HG03469 (cell line): ENCODE results near the gene ALDH3B1.

Source experiments
- ATAC-seq: cut with Tn5 transposase; IDR thresholded peaks from one replicate; pipeline ENCODE4 v1.9.1; 2021; ENCODE audit warnings: mild to moderate bottlenecking, moderate library complexity, moderate number of reproducible peaks; ENCODE audit not compliant: unreplicated experiment

The ALDH3B1 gene

DNA sequence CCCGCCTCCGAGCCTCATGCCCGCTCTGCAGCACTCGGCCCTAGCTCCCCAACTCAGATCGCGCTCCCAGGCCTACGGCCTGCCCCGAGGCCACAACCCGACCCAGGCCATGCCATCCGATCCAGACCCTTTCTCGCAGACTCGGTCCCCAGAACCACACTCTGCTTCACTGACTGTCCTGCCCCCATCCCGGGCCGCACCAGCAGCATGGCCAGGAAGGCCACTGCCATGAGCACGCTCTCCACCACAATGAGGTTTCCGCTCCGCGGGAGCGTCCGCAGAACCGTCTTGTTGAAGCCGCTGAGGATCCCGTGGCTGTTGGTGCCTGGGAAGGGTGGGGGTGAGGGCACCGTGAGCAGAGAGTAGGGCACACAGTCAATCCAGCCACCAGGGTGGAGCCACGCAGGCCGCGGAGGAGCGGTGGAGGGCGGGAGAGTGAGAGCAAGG, 12.6 kb upstream of the ALDH3B1 start:
- no peak for ATAC-seq

DNA sequence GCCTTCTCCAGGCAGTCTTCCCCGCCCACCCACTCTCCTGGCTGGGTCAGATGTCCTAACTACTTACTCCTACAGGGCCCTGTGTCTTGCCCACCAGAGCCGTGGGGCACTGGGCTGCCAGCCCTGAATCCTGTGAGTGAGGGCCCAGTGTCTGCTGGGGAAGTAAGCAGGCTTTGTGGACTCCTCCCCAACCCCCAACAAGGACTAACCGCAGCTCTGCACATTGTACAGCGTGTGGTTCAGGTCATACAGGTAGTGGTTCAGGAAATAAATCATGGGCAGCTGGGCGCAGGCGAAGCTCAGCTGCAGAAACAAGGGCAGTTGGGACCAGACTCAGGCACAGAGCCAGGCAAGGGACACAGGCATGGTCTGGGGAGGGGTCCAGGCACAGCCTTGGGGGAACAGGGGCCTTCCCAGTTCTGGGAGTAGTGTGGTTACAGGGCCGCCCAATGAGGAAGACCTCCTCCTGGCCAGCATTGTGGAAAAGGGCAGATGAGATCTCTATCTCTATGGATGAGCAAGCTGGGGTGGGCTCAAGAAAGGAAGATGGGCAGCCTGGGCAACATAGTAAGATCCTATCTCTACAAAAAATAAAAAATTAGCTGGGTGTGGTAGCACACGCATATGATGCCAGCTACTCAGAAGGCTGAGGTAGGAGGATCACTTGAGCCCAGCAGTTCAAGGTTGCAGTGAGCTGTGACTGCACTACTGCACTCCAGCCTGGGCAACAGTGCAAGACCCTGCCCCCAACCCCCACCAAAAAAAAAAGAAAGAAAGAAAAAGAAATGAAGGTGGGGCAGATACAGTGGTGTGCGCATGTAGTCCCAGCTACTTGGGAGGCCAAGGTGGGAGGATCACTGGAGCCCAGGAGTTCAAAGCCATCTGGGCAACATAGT, 11.7 kb upstream of the ALDH3B1 start:
- no peak for ATAC-seq

DNA sequence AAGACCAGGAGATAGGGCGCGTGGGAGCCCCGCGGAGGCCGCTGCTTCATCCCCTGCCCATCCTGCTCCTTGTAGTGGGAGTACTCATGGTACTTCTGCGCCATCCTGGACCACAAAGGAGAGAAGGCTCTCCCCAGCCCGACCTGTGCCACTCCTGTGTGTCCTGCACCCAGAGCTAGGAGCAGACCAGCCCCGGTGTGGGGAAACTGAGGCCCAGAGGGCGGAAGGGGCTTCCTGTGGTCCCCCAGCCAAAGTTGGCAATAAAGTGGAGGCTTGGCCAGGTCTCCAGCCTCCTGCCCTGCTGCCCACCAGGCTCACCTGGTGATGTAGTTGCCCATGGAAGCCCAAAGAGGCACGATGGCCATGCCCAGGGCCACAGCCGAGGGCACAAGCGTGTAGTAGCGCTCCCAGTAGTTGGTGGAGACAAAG, 10.9 kb upstream of the ALDH3B1 start:
- ATAC-seq: no peak

DNA sequence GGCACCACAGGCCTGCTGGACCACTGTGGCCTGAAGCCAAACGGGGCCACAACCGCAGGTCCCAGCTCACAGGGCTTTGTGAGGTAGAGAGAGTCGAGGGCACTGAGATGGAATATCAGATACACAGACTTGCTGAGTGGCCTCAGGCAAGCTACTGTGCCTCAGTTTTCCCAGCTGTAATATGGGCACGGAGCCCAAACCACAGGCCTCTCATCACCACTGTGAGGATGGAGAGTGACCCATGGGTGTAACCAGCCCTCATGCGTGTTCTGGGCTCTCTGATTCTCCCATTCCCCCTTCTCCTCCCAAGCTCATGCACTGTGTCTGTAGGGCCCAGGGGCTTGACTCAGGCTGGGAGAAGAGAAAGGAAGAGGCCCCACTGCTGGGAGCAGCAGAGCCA, 10.4 kb upstream of the ALDH3B1 start:
- no peak for ATAC-seq

DNA sequence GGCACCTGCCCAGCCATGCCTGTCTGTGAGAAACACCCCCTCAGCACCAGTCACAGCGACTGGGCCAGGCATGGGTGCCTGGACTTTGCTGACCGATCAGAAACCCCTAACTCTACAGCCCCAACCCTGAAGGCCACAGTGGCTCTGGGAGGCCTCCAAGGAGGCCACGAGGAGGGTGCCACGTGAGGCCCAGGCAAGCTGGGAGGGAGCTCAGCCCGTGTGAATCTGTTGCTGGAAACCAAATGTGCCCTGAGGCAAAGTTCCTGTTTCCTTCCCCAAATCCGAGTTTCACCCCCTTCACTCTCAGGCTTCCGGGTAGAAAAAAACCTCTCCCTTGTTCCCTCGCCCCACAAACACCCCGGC, 7.6 kb upstream of the ALDH3B1 start:
- ATAC-seq: no peak

DNA sequence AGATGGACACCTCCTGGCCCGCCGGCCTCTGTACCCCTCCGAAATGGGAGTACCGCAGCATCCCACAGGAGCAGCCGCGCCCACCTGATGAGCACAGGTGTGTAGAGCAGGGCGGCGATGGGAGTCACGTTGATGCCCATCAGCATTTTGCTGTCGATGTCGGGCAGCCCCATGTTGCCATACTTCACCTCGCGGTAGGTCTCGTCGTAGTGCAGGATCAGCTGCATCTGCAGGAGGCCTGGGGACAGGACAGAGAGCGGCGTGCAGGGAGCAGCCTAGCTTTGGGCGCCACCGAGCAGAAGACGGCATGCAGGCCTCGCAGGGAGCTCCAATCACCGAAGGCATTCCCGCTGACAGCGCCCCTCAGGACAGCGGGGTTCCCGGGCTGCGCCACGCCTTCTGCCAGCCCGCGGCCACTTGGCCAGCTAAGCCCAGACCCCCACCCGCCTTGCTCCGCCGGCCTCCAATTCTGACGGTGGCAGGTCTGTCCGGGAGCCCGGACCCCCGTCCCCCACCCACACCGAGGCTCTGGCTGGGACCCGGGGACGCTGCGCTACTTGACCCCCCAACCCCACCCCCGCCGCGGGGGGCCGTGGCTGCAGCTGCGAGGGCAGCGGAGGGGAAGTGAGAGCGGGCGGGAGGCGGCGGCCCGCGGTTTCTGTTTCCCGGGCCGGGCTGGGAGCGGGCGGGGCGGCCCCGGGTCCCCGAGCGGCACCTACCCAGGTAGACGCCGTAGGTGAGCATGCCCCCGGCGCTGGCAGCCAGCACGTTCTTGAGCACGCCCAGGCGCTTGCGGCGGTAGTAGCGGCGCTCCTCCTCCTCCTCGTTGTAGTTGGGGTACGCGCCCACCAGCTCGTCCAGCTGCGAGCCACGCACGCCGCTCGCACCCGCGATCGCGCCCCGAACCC, 6.9 kb upstream of the ALDH3B1 start:
- ATAC-seq: no peak

DNA sequence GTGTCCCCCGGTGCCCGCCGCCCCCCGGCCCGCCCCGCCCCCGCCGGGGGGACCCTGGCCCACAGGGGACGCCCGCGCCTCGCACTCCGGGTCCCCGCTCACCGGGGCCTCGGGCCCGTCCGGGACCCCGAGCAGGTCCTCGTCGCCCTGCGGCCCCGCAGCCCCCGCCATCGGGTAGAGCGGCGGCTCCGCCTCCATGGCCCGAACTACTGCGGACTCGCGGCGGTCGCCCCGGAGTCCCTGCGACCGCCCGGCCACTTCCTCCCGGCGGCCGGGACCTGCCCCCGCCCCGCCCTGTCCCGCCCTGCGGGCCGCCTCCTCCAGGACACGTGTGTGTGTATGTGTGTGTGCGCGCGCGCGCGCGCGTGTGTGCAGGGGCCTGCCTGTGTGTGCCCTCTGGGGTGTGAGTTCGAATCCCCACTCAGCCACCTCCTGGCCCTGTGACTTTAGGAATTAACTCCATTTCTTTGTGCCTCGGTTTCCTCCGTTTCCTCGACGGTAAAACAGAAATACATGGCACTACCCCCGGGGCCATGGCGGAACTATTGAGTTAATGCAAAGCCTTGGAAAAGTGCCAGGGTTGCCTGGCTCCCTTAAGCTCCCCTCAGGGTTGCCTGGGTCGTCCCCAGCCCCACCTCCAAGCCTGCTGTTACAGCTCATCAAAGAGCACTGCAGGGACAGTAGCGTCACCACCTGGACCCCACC, 6.1 kb upstream of the ALDH3B1 start, which contains the start of gene UNC93B1:
TSS of gene UNC93B1 (minus strand) at position 252 of the 705 bp plus-strand sequence. CDS start at position 198, 54 bp downstream.
- no peak for ATAC-seq

DNA sequence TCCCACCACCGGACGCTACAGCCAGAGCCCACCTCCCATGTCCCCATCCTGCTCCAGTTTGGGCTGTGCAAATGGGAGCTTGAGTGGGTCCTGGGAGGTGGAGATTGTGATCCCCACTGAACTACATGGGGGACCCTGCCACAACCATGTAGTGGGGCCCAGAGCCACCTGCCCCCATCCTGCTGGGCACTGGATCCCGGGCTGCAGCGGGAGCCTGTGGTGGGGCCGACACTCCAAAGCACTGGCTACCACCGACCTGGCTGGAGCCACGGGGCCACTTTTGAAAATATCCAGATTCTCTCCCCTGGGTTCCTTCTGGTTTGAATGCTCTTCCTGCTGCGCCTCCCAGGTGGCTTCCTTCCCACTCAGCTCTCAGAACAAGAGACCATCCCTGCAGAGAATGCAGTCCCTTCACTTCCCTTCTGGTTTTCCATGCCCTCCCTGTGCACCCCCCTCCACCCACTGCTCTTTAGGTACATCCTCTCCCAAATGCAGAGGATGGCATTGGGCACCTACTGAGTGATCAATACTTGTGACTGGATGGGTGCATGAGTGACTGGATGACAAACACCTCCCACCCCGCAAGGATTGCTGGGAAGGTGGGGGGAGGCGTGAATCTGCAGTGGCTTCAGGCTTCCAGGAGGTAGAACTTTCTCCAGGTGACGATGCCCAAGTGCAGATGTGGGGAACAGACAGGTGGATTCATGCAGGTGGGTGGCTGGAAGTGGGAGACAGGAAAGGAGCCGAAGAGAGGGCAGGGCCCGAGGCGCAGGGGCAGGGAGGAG, 5.4 kb upstream of the ALDH3B1 start:
- ATAC-seq: no peak

DNA sequence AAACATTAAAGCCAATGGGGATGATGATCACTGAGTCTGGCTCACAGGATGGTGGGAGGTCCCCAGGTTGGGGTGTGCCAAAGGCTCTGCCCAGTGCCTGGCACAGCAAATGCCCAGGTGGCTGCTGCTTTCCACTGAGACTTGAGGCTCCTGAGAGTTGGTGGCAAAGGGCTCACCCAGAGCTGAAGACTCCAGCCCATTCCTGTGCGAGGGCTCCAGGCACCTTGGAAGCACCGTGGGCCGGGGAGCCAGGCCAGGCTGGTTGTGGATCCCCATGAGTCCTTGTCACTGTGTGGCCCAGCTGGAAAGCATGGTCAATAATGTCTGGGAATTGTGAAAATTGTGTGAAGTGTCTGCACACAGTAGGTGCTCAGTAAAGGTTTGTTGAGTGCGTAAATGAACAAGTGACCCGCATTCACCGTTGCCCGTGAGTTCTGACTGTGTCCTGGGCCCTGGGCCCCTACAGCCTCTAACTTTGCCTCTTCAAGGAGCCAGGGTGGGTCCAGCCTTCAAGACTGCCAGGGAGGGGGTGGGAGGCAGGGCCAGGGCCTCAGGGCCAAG, 3.4 kb upstream of the ALDH3B1 start:
- no peak for ATAC-seq

DNA sequence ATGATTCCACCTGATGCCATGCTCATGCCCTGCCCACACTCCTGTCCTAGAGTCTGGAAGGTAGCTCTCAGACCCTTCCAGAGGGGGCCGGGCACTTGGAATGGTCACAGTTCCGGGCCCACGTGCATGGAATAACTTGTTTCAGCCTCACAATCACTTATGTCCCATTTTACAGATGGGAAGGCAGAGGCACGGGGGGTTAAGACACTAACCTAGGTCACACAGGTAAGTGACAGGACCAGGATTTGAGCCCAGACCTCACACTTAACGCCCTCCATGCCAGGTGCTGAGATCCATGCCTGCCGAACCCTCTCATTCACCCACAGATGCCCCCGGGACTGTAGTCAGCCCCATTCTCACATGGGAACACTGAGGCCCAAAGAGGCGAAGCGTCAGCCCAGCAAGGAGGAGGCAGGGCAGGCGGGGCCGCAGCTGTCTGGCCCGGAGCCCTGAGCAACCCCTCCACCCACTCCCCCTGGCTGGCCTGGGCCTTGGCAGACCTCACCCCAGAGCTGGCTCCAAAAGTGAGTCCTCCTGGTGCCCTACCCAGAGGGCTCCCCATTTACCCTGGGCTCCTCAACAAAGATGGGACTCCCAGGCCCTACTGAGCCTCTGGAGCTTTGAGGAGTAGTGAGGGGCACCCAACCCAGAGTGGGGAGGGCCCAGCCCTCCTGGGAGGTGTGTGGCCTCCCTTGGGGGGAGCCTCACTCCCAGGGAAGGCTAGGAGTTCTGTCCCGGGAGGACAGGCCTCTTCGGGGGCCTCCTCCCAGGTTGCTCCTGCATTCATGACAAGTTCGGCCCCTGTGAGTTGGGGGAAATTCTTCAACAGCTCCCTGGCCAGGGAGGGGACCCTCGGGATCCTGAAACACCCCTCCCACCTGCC, 2.4 kb upstream of the ALDH3B1 start:
- no peak for ATAC-seq

DNA sequence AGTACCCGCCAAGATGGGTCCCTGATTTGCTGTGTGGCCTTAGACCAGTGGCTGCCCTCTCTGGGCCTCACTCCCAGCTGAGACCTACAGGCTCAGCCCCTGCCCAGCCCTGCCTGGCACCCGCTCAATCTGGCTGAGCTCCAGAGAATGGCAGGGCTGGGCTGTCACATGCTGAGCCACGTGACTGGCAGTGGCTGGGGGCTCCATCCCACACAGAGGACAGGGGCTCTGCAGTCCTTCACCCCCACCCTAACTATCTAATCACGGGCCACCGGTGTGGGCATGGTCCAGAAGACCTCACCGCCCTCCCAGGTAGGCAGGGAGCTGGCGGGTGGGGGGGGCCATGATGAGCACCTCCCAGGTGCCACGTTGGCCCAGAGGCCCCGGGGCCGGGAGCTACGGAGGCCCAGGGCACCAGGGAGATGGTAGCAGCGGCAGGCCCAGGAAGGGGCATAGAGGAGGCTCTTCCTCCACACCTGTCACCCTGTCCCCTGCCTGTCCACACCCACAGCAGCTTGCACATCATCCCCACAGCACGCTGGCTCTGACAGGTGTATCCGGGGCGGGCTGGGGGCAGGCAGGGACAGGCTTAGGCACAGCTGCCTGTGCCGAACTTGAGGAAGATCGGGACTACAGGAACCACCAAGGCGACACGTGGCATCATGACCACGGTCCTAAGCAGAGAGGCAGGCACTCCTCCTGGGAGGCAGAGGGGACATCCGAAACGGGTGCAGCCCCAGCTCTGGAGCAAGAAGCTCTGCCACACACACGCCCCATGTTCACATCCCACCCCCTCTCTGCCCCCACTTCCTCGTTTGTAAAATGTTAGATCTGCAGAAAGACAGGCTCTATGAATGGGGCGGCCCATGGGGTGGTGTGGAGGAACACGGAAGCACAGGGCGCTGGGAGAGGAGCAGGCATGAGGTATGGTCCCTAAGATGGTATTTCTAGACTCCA, 1.5 kb upstream of the ALDH3B1 start:
- no peak for ATAC-seq

DNA sequence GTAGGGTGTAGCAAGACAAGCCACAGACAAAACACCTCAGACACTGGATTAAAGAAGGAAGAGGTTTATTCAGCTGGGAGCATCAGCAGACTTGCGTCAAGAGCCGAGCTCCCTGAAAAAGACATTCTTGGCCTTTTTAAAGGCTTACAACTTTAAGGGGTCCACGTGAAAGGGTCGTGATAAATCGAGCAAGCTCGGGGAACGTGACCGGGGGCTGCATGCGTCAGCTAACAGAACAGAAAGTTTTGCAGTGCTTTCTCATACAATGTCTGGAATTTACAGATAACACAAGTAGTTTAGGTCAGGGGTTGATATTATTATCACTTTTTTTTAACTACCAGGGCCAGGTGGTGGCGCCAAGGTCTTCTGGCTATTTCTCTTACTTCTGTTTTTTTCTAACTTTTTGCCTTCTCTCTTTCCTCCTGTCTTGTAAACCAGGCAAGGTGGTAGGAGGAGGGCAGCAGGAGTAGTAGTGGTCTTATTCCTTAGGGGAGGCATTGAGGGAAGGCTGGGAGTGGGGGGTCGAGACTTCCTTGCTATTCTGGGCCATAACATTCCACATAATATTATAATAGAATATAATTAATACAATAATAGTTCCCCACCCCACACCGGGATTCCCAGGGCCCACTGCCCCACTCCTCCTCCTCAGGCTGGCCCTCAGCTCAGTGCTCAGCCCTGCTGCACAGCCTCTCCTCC, 587 bp upstream of the ALDH3B1 start:
- ATAC-seq: no peak

DNA sequence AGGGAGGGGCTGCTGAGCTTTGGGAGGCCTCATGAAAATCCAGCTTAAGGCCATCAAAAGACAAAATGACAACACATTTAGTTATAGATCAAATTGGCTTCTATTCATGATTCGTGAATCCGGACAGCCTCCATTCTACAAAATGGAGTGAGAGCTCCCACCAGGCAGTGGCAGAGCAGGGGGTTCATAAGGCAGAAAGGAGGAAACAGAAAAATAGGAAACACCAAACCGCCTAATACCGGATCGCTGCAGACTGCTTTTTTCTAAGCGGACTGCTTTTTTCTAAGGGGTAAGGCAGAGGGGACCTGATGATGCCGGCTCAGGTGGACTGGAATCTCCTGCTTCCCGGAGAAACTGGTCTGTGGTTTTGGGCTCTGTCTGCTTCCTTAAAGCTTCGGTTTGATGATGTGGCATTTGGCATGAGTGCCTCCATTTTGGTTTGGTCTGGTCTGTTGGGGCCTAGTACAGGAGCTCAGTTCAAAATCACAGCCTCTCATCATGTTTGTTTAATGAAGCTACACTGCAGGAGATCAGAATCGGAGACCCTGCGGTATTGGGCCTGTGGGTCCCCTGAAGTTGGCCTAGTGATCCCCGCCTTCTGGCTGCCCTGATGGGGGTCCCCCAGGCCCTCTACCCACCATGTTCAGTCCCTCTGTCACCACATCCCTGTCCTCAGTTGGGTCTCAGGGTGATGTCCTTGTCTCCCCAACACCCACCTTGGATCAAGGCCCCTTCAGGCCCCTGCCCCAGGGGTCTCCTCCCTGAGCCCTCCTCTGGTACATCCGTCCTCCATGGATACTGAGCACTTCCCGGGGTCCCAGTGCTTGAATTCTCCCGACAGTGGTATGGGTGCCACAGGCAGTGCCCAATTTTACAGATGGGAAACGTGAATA, 1.2 kb downstream of the ALDH3B1 start:
- no peak for ATAC-seq

DNA sequence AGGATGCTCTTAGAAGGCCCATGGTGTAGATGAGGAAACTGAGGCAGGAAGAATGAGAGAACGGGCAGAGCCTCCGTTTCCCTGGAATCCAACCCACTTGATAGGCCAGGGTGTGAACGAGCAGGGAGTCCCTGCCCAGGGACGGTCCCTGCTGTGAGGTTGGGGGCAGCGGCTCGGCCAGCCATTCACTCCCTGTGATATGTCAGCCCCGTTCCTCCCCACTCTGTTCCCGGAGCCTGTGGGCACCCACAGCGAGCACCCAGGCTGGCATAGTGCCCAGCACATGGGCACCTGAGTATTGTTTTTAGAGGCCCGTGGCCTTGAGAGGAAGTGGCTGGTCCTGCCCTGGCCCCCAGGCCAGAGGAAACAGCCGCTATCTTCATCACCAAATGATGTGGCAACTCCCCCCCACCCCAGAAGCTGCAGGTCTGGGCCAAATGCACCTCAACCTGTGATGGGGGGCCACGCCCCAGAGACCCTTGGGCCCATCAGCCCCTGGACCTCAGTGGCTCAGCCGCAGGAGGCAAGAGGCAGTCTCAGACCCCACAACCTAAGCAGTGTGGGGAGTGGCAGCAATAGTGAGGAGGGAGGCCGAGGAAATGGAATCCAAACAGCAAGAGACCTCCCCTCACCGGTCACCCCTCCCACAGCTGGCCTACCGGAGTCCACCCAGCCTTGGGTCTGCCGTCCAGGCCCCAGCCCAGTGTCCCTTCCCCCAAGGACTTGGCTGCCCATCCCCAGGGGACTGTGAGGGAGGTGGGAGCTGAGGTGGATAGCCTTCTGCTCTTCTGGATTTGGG, 2.1 kb downstream of the ALDH3B1 start:
- no peak for ATAC-seq

DNA sequence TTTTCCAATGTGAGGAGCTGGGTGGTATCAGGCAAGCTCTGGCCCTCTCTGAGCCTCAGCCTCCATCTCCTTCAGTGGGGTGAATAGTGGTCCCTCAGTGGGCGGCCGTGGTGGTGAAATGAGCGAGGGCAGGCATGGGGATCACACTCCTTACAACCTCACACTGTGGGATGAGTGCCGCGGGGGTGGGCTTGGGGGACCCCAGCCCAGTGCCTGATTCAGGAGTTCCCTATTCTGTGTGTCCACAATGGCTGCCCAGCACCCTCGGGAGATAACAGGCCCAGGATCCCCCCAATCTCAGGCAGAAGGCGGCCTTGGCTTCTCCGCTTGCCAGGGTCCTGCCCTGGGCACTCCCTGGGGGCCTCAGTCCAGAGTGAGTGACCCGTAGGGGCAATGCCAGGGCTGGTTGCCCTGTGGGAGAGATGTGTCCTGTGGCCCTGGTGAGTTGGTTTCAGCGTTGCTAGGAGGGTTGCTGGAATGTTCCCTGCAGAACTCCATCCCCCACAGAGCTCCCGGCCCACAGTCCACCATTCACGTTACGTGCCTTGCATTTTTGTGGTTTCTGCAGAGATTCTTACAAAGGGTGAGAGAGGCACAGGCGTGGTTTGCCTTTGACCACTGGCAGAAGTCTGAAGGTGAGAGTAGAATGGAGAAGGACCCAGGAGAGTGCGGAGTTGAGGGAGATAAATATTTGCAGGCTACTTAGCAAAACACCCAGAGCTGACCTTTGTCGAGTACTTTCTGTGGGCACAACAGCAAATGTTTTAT, 2.9 kb downstream of the ALDH3B1 start:
- no peak for ATAC-seq
